Muscle layer of duodenum (tissue), 2 donors: Measurements from ENCODE around the gene MEIG1.
"Not testable (repeated sequence)": the region's sequence is repeated elsewhere in the genome, so short reads cannot be mapped to it uniquely, and the experiment has no call there.

Experiments
- H3K27ac ChIP-seq: one replicate; pipeline ENCODE4 v1.7.0; 2013; ENCODE audit warnings: mild to moderate bottlenecking, low read length
- H3K27me3 ChIP-seq: one replicate; pipeline ENCODE4 v1.7.0; 2013; ENCODE audit warnings: low read depth, mild to moderate bottlenecking, control low read depth, low read length
- H3K36me3 ChIP-seq, 2 donors: one replicate each; pipeline ENCODE4 v1.7.0; 2013; ENCODE audit warnings: low read length in 2 of 2, control low read depth in 1 of 2, mild to moderate bottlenecking in 1 of 2; ENCODE audit not compliant: insufficient read depth in 2 of 2, control insufficient read depth in 1 of 2
- H3K4me1 ChIP-seq, 2 donors: one replicate each; pipeline ENCODE4 v1.7.0; 2013; ENCODE audit warnings: low read length in 2 of 2, mild to moderate bottlenecking in 2 of 2, control low read depth in 1 of 2, moderate library complexity in 1 of 2; ENCODE audit not compliant: insufficient read depth in 2 of 2, control insufficient read depth in 1 of 2
- H3K4me3 ChIP-seq, 2 donors: one replicate each; pipeline ENCODE4 v1.7.0; 2013; ENCODE audit warnings: low read length in 2 of 2, low read depth in 1 of 2, mild to moderate bottlenecking in 1 of 2
- H3K9me3 ChIP-seq, 2 donors: one replicate each; pipeline ENCODE4 v1.7.0; 2013; ENCODE audit warnings: low read length in 2 of 2, control low read depth in 1 of 2, mild to moderate bottlenecking in 1 of 2; ENCODE audit not compliant: control insufficient read depth in 1 of 2
- donor health status: healthy.

The MEIG1 gene

DNA sequence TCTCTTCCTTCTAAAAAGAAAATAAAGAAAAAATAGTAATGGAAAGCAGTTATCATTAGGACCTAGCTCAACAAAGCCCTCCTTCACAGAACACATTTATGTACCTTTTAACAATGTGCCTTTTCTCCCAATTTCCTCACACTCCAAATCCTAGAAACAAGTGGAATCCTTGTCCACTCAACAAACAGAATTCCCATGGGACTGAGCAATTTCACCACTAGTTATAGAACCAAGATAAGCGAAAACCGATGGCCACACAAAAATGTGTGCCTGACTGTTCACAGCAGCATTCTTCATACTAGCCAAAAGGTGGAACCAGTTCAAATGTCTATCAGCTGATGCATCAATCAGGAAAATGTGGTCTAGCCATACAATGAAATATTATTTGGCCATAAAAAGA is 22.6 kb upstream of the MEIG1 start:
- Histone ChIP-seq H3K27me3 (no peaks in the 10 kb centered on the region), H3K9me3 (no peaks in the 10 kb centered on the region), H3K36me3 (peaks cover 11 to 42% of the 10 kb centered on the region in 2 donors), H3K27ac (no peak overlapping the region), H3K4me3 (no peak overlapping the region), H3K4me1 (no peaks in the 10 kb centered on the region)

DNA sequence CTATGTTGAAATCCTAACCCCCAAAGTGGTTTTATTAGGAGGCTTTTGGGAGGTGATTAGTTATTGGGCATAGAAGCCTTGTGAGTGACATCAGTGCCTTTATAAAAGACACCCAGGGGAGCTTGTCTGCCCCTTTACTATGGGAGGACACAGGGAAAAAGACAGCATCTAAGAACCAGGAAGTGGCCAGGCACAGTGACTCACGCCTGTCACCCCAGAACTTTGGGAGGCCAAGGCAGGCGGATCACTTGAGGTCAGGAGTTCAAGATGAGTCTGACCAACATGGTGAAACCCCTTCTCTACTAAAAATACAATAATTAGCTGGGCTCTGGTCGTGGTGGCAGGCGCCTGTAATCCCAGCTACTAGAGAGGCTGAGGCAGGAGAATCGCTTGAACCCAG is 20.2 kb upstream of the MEIG1 start:
- not testable (repeated sequence) for H3K4me1 ChIP-seq, H3K9me3 ChIP-seq, H3K27me3 ChIP-seq, H3K4me3 ChIP-seq, H3K27ac ChIP-seq
- peaks cover 0 to 31% of the 10 kb centered on the region in 2 donors for H3K36me3 ChIP-seq

- H3K27ac ChIP-seq, H3K4me1 ChIP-seq, H3K4me3 ChIP-seq, H3K9me3 ChIP-seq, H3K27me3 ChIP-seq: not testable (repeated sequence)
- peaks cover 7 to 31% of the 10 kb centered on the region in 2 donors for H3K36me3 ChIP-seq
Observed at GRCh38 chr10:14942147-14942949, 16.8 kb upstream of the MEIG1 start.

DNA sequence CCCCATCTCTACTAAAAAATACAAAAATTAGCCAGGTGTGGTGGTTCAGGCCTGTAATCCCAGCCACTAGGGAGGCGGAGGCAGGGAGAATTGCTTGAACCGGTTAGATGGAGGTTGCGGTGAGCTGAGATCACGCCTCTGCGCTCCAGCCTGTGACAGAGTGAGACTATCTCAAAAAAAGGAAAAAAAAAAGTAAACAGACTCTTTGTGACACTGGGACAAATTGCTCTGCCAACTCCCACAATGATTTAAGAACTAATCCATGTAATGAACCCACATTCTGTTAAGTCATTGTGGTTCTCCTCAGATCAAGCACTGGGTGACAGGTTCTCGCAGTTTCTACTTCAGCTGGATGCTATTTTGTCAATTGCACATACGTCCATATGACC is 16.2 kb upstream of the MEIG1 start:
- not testable (repeated sequence) for H3K4me3 ChIP-seq

GRCh38 chr10:14945108-14945507 is 14.1 kb upstream of the MEIG1 start:
- Histone ChIP-seq H3K27ac (no peak overlapping the region), H3K4me3 (no peak overlapping the region), H3K27me3 (no peaks in the 10 kb centered on the region), H3K36me3 (peaks cover 12 to 40% of the 10 kb centered on the region in 2 donors), H3K9me3 (no peaks in the 10 kb centered on the region), H3K4me1 (no peaks in the 10 kb centered on the region)

More for the DNA sequence above, 16.2 kb upstream of the MEIG1 start:
- H3K4me1 ChIP-seq, H3K9me3 ChIP-seq, H3K27me3 ChIP-seq, H3K27ac ChIP-seq: not testable (repeated sequence)
- peaks cover 9 to 36% of the 10 kb centered on the region in 2 donors for H3K36me3 ChIP-seq

- Histone ChIP-seq H3K27me3 (no peaks in the 10 kb centered on the region), H3K9me3 (no peaks in the 10 kb centered on the region), H3K36me3 (peaks cover 12 to 36% of the 10 kb centered on the region in 2 donors), H3K4me1 (peaks cover 0 to 3% of the 10 kb centered on the region in 2 donors), H3K4me3 (no peak overlapping the region), H3K27ac (no peak overlapping the region)
Observed at GRCh38 chr10:14947268-14947667, 11.9 kb upstream of the MEIG1 start.

GRCh38 chr10:14949291-14949690 is 9.9 kb upstream of the MEIG1 start:
- no peaks in the 10 kb centered on the region for H3K9me3 ChIP-seq
- no peak overlapping the region for H3K27ac ChIP-seq
- H3K36me3 ChIP-seq, result peaks cover 12 to 28% of the 10 kb centered on the region in 2 donors
- H3K4me1 ChIP-seq, result peaks cover 9 to 11% of the 10 kb centered on the region in 2 donors
- no peak overlapping the region for H3K4me3 ChIP-seq
- H3K27me3 ChIP-seq, result no peaks in the 10 kb centered on the region

DNA sequence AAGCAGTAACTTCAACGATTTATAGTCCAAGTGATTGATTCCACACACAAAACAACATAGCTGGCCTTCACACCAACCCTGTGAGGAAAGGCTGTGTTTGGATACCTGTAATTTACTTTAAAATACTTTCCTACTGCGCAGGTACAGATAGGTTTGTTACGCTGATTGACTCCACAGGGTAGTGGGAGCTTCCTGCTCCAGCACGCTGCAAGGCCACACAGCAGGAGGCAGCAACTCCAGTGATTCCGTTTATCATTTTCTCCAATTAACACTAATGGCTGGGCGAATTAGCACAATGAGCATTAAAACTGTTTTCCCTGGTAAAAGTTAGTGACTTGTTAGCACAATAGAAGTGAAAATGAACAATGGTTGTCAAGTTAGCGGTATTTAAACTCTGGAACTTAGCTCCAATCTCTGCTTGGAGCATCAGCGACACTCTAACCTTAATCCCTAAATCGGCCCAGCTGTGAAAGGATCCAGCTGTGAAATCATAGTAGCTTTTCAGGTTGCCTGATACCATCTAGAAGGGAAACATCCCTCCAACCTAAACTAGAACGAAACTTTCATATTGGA is 6.3 kb upstream of the MEIG1 start:
- peaks cover 12 to 18% of the 10 kb centered on the region in 2 donors for H3K4me1 ChIP-seq
- peak overlapping the region; percentile 81 to 92 for H3K4me3 ChIP-seq
- peak overlapping the region; percentile 82 for H3K27ac ChIP-seq
- no peaks in the 10 kb centered on the region for H3K27me3 ChIP-seq
- H3K36me3 ChIP-seq, result peaks cover 4 to 9% of the 10 kb centered on the region in 2 donors
- no peaks in the 10 kb centered on the region for H3K9me3 ChIP-seq

DNA sequence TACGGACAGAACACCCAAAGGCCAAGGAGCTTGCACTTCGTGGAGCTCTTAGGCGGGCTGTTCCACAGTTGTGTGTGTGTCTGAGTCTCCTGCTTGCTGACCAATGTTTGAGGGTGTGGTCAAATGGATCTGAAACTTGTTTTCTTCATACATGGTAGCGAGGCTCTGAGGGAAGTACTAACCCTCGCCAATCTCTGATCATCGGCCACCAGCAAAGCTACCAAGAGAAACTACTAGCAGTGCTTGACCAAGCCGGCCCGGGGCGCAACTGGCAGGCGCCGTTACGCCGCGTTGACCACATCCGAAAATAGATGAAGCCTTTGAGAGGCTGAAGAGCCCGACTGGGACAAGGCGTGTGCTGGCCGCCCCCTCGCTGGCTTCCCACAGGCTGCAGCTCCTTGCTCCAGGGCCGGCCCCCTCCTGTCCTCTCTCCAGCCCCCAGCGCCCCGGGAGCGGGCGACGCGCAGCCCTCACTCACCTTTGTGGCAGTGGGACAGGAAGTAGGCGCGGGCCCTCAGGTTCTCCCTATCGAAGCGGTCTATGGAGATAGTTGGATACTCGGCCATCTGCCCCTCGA is 5.7 kb upstream of the MEIG1 start:
- no peaks in the 10 kb centered on the region for H3K27me3 ChIP-seq
- H3K27ac ChIP-seq, result peak overlapping the region; percentile 82
- peaks cover 0 to 4% of the 10 kb centered on the region in 2 donors for H3K36me3 ChIP-seq
- no peaks in the 10 kb centered on the region for H3K9me3 ChIP-seq
- H3K4me3 ChIP-seq, result peak overlapping the region; percentile 81 to 92
- H3K4me1 ChIP-seq, result peaks cover 12 to 18% of the 10 kb centered on the region in 2 donors

- H3K9me3 ChIP-seq, result no peaks in the 10 kb centered on the region
- H3K4me1 ChIP-seq, result peaks cover 12 to 18% of the 10 kb centered on the region in 2 donors
- no peaks in the 10 kb centered on the region for H3K27me3 ChIP-seq
- H3K27ac ChIP-seq, result peak within 1 kb of the TSS; percentile 82
- peak within 1 kb of the TSS; percentile 81 to 92 for H3K4me3 ChIP-seq
- no peaks in the 10 kb centered on the region for H3K36me3 ChIP-seq
Observed at GRCh38 chr10:14954001-14954770, 5.0 kb upstream of the MEIG1 start, which contains the start of gene DCLRE1C. Gene DCLRE1C (minus strand): TSS chr10:14954096. CDS start chr10:14954010, 86 bp downstream.

DNA sequence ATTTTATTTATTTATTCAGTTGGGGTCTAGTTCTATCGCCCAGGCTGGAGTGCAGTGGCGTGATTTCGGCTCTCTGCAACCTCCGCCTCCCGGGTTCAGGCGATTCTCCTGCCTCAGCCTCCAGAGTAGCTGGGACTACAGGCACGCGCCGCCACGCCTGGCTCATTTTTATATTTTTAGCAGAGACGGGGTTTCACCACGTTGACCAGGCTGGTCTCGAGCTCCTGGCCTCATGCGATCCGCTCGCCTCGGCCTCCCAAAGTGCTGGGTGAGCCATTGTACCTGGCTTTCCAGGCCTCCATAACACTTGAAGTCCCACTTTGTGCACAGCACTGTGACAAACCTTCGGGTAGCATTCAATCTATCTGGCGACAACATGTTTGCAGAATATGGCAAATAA is 4.3 kb upstream of the MEIG1 start:
- peaks cover 12 to 18% of the 10 kb centered on the region in 2 donors for H3K4me1 ChIP-seq
- no peaks in the 10 kb centered on the region for H3K27me3 ChIP-seq
- no peaks in the 10 kb centered on the region for H3K9me3 ChIP-seq
- no peaks in the 10 kb centered on the region for H3K36me3 ChIP-seq
- H3K4me3 ChIP-seq, result peak overlapping the region; percentile 81 to 92
- no peak overlapping the region for H3K27ac ChIP-seq
